Activated effector memory CD4-positive, alpha-beta T cell treated with Interleukin-2 at 50 U/mL for 16 hours (primary cell): Measurements from ENCODE around the gene AR.

Source experiments
- DNase-seq: peaks from one replicate; pipeline ENCODE4 v3.0.0-alpha.2; 2020

AR gene

GRCh38 chrX:67543818-67544217, at the start of gene AR:
AR (plus strand) TSS chrX:67544021; CDS start chrX:67545147, 1,126 bp downstream.
- no peak for DNase-seq

GRCh38 chrX:67500617-67501016, 43.2 kb upstream of the AR start:
- DNase-seq, result no peak

- DNase-seq, result no peak
These were observed 40.8 kb upstream of the AR start for GRCh38 chrX:67503004-67503403.

GRCh38 chrX:67503453-67503852, 40.4 kb upstream of the AR start:
- DNase-seq, result no peak

GRCh38 chrX:67520671-67521070, 23.1 kb upstream of the AR start:
- no peak for DNase-seq

GRCh38 chrX:67523002-67523681, 20.7 kb upstream of the AR start:
- no peak for DNase-seq

- no peak for DNase-seq
These were observed 19.9 kb upstream of the AR start for GRCh38 chrX:67523932-67524331.

GRCh38 chrX:67524428-67524827, 19.4 kb upstream of the AR start:
- DNase-seq, result no peak

GRCh38 chrX:67524950-67525691, 18.7 kb upstream of the AR start:
- no peak for DNase-seq

GRCh38 chrX:67536564-67536963, 7.3 kb upstream of the AR start:
- DNase-seq, result no peak

- no peak for DNase-seq
These were observed 5.4 kb upstream of the AR start for GRCh38 chrX:67538383-67538782.

GRCh38 chrX:67544281-67545035, 637 bp downstream of the AR start:
- no peak for DNase-seq

- DNase-seq, result no peak
These were observed 1.4 kb downstream of the AR start for GRCh38 chrX:67545036-67545821.

GRCh38 chrX:67545893-67546495, 2.2 kb downstream of the AR start:
- DNase-seq, result no peak

- DNase-seq, result no peak
These were observed 2.9 kb downstream of the AR start for GRCh38 chrX:67546496-67547423.

GRCh38 chrX:67555578-67556203, 11.9 kb downstream of the AR start:
- DNase-seq, result no peak

GRCh38 chrX:67558267-67558666, 14.4 kb downstream of the AR start:
- no peak for DNase-seq

- DNase-seq, result no peak
These were observed 19.9 kb downstream of the AR start for GRCh38 chrX:67563469-67564448.

GRCh38 chrX:67564475-67564874, 20.7 kb downstream of the AR start:
- no peak for DNase-seq

- no peak for DNase-seq
These were observed 24.9 kb downstream of the AR start for GRCh38 chrX:67568769-67569168.
